Gastrocnemius medialis (tissue), 4 donors: ENCODE results near the gene SAA1. TPM values are rescaled to one million over a fixed set of nuclear protein-coding genes. Genes with fewer than 3 reads are reported as not detected.

Source experiments
- ATAC-seq, 2 donors: fragments of 150-250 bp; one replicate each; pipeline ENCODE4 v1.9.1; 2016
- DNase-seq, 2 donors: peaks; one replicate each; pipeline ENCODE4 v3.0.0-alpha.2; 2019
- H3K27ac ChIP-seq, 4 donors: fragments of 200-600 bp; sonication (generic); 1 replicate in 1 of 4; 2 replicates in 3 of 4; pipeline ENCODE4 v1.5.1; 2016 to 2018; ENCODE audit warnings: mild to moderate bottlenecking in 2 of 4, moderate library complexity in 1 of 4
- H3K27me3 ChIP-seq, 3 donors: fragments of 200-600 bp; sonication (generic) in 2 of 3; 1 replicate in 1 of 3; 2 replicates in 2 of 3; pipeline versions ENCODE4 v1.5.1 to v1.6.0; 2016 to 2019; ENCODE audit warnings: mild to moderate bottlenecking in 1 of 3, moderate library complexity in 1 of 3
- H3K36me3 ChIP-seq, 2 donors: fragments of 200-600 bp; sonication (generic) in 1 of 2; one replicate each; pipeline ENCODE4 v1.5.1; 2017 to 2018
- H3K4me1 ChIP-seq, 2 donors: fragments of 200-600 bp; sonication (generic) in 1 of 2; one replicate each; pipeline ENCODE4 v1.5.1; 2016 to 2017; ENCODE audit warnings: mild to moderate bottlenecking in 2 of 2
- H3K4me3 ChIP-seq, 4 donors: fragments of 200-600 bp; sonication (generic) in 3 of 4; 1 replicate in 1 of 4; 2 replicates in 3 of 4; pipeline ENCODE4 v1.5.1; 2016 to 2019; ENCODE audit warnings: mild to moderate bottlenecking in 2 of 4
- H3K9me3 ChIP-seq, 3 donors: fragments of 200-600 bp; sonication (generic) in 2 of 3; 1 replicate in 1 of 3; 2 replicates in 2 of 3; pipeline ENCODE4 v1.5.1; 2016 to 2019
- CTCF ChIP-seq, 5 experiments: fragments of 450-650 bp in 3 of 5; fragments of 200-600 bp in 2 of 5; sonication (generic) in 2 of 5; IDR thresholded peaks in 4 of 5; conservative IDR thresholded peaks in 1 of 5; 1 replicate in 4 of 5; 2 replicates in 1 of 5; pipeline ENCODE4 v1.5.1; 2016 to 2019; ENCODE audit warnings: antibody characterized with exemption in 5 of 5, mild to moderate bottlenecking in 3 of 5, moderate library complexity in 3 of 5
- POLR2A ChIP-seq, 2 donors: fragments of 450-650 bp; IDR thresholded peaks; one replicate each; pipeline ENCODE4 v1.6.1; 2017; ENCODE audit warnings: antibody characterized with exemption in 2 of 2, mild to moderate bottlenecking in 2 of 2, moderate library complexity in 2 of 2
- in situ Hi-C, 4 donors: fragments of 200-750 bp; cut with MboI; loops; one replicate each; pipeline versions ENCODE4 v1.15.0 to v1.8.0; 2017; ENCODE audit warnings: low sequenced_read_pairs in 4 of 4
- intact Hi-C: fragments of 100-400 bp; cut with DNase I; formaldehyde crosslinking; loops from one replicate; pipeline ENCODE4 v1.15.1; 2023; ENCODE audit warnings: low total_unique reads
- total RNA-seq, 4 donors: library from RNA; depleted of rRNA; stranded (reverse); fragments of >200 nt; gene quantifications; one replicate each; pipeline versions ENCODE4 v1.1.0 to v1.2.3, GENCODE V29; 2016

SAA1 gene
- total RNA-seq, 4 donors from 2014 or later, result 5.7 to 145 (median 89.3) TPM

GRCh38 chr11:18235394-18236334 lies 30.4 kb upstream of the SAA1 start:
- H3K4me1 ChIP-seq, result no peaks in the 10 kb centered on the region
- H3K9me3 ChIP-seq, result no peaks in the 10 kb centered on the region
- no peak for ATAC-seq
- no peaks in the 10 kb centered on the region for H3K27me3 ChIP-seq
- TF ChIP-seq CTCF (IDR thresholded peaks at IDR 0.05 in 4 of 5, conservative IDR thresholded peaks at IDR 0.05 in 1 of 5) (no peak), POLR2A (IDR thresholded peaks at IDR 0.05) (no peak)
- H3K27ac ChIP-seq, result no peak overlapping the region
- DNase-seq, result no peak
- intact Hi-C loops, result no loop called here
- in situ Hi-C loops, result no loop called here
- H3K4me3 ChIP-seq, result no peak overlapping the region
- no peaks in the 10 kb centered on the region for H3K36me3 ChIP-seq

GRCh38 chr11:18236664-18237356 lies 29.3 kb upstream of the SAA1 start, which contains the start of gene SAA4:
TSS of gene SAA4 (minus strand) at chr11:18236802. CDS start at chr11:18235926, 876 bp downstream.
- Histone ChIP-seq H3K36me3 (no peaks in the 10 kb centered on the region), H3K4me3 (no peak within 1 kb of the TSS), H3K9me3 (no peaks in the 10 kb centered on the region), H3K27ac (no peak within 1 kb of the TSS), H3K27me3 (no peaks in the 10 kb centered on the region), H3K4me1 (no peaks in the 10 kb centered on the region)
- no peak for TF ChIP-seq POLR2A (IDR thresholded peaks at IDR 0.05)
- TF ChIP-seq CTCF (IDR thresholded peaks at IDR 0.05 in 4 of 5, conservative IDR thresholded peaks at IDR 0.05 in 1 of 5), result no peak
- in situ Hi-C loops (no loop called here), intact Hi-C loops (no loop called here)
- no peak for DNase-seq
- ATAC-seq, result no peak

GRCh38 chr11:18239655-18240054 lies 26.4 kb upstream of the SAA1 start:
- H3K27me3 ChIP-seq, result no peaks in the 10 kb centered on the region
- no peak for ATAC-seq

GRCh38 chr11:18243783-18244362 lies 22.2 kb upstream of the SAA1 start:
- H3K9me3 ChIP-seq, result no peaks in the 10 kb centered on the region
- intact Hi-C loops (no loop called here), in situ Hi-C loops (no loop called here)
- H3K4me1 ChIP-seq, result no peaks in the 10 kb centered on the region
- H3K27ac ChIP-seq, result no peak overlapping the region
- H3K27me3 ChIP-seq, result no peaks in the 10 kb centered on the region
- TF ChIP-seq CTCF (IDR thresholded peaks at IDR 0.05 in 4 of 5, conservative IDR thresholded peaks at IDR 0.05 in 1 of 5), result peak; percentile 19 to 63 (median 47)
- TF ChIP-seq POLR2A (IDR thresholded peaks at IDR 0.05), result no peak
- no peak overlapping the region for H3K4me3 ChIP-seq
- H3K36me3 ChIP-seq, result no peaks in the 10 kb centered on the region
- DNase-seq (no peak), ATAC-seq (peak in 1 of 2 donors; percentile 24)

More at GRCh38 chr11:18239655-18240054, 26.4 kb upstream of the SAA1 start:
- H3K27ac ChIP-seq, result no peak overlapping the region
- intact Hi-C loops (no loop called here), in situ Hi-C loops (no loop called here)
- H3K4me1 ChIP-seq, result no peaks in the 10 kb centered on the region
- no peaks in the 10 kb centered on the region for H3K9me3 ChIP-seq
- H3K36me3 ChIP-seq, result no peaks in the 10 kb centered on the region
- no peak overlapping the region for H3K4me3 ChIP-seq
- TF ChIP-seq POLR2A (IDR thresholded peaks at IDR 0.05), result no peak
- no peak for TF ChIP-seq CTCF (IDR thresholded peaks at IDR 0.05 in 4 of 5, conservative IDR thresholded peaks at IDR 0.05 in 1 of 5)
- DNase-seq, result no peak
